Stimulated activated effector memory CD8-positive, alpha-beta T cell treated with anti-CD3 and anti-CD28 coated beads, Interleukin-12 subunit alpha, Interleukin-12 subunit beta, amount 100 ng/mL, for 72 hours (primary cell): Measurements from ENCODE around the gene HOXB7.

Experiments used
- ATAC-seq: fragments of 150-1000 bp; cut with Tn5 transposase; 2 replicates; pipeline ENCODE4 v1.10.0; 2021
- DNase-seq, 2 donors: peaks; one replicate each; pipeline ENCODE4 v3.0.0; 2021 to 2022; ENCODE audit warnings: low spot score in 2 of 2
- H3K27ac Mint-ChIP-seq: one replicate; pipeline ENCODE4 v1.8.0; 2022; ENCODE audit warnings: mild to moderate bottlenecking, mixed read lengths
- H3K36me3 Mint-ChIP-seq: one replicate; pipeline ENCODE4 v1.8.0; 2022; ENCODE audit warnings: mild to moderate bottlenecking, mixed read lengths
- H3K4me1 Mint-ChIP-seq: one replicate; pipeline ENCODE4 v1.8.0; 2022; ENCODE audit warnings: mixed read lengths
- H3K4me3 Mint-ChIP-seq: one replicate; pipeline ENCODE4 v1.8.0; 2022; ENCODE audit warnings: mild to moderate bottlenecking, mixed read lengths
- H3K9me3 Mint-ChIP-seq: one replicate; pipeline ENCODE4 v1.8.0; 2022; ENCODE audit warnings: mixed read lengths

Gene HOXB7

GRCh38 chr17:48608494-48608834 is 2.4 kb downstream of the HOXB7 start:
- Mint-ChIP-seq H3K36me3 (peaks cover 14% of the 10 kb centered on the region), H3K4me3 (peak overlapping the region; percentile 94), H3K4me1 (peaks cover 48% of the 10 kb centered on the region), H3K9me3 (no peaks in the 10 kb centered on the region), H3K27ac (no peak overlapping the region)
- no peak for ATAC-seq
- no peak for DNase-seq

- H3K9me3 Mint-ChIP-seq, result no peaks in the 10 kb centered on the region
- no peak overlapping the region for H3K4me3 Mint-ChIP-seq
- peaks cover 46% of the 10 kb centered on the region for H3K4me1 Mint-ChIP-seq
- DNase-seq (no peak), ATAC-seq (no peak)
- peaks cover 14% of the 10 kb centered on the region for H3K36me3 Mint-ChIP-seq
- no peak overlapping the region for H3K27ac Mint-ChIP-seq
These were observed 3.8 kb downstream of the HOXB7 start for GRCh38 chr17:48606892-48607614.

- peaks cover 44% of the 10 kb centered on the region for H3K4me1 Mint-ChIP-seq
- H3K4me3 Mint-ChIP-seq, result no peak overlapping the region
- ATAC-seq (no peak), DNase-seq (no peak)
- no peaks in the 10 kb centered on the region for H3K9me3 Mint-ChIP-seq
- no peak overlapping the region for H3K27ac Mint-ChIP-seq
- peaks cover 14% of the 10 kb centered on the region for H3K36me3 Mint-ChIP-seq
These were observed 4.6 kb downstream of the HOXB7 start for GRCh38 chr17:48605991-48606891.

- Mint-ChIP-seq H3K4me3 (no peak overlapping the region), H3K4me1 (peaks cover 38% of the 10 kb centered on the region), H3K36me3 (peaks cover 8% of the 10 kb centered on the region), H3K27ac (no peak overlapping the region), H3K9me3 (no peaks in the 10 kb centered on the region)
- ATAC-seq (no peak), DNase-seq (no peak)
These were observed 5.4 kb downstream of the HOXB7 start for GRCh38 chr17:48605409-48605919.

- no peak within 1 kb of the TSS for H3K27ac Mint-ChIP-seq
- DNase-seq (no peak), ATAC-seq (no peak)
- H3K4me3 Mint-ChIP-seq, result peak within 1 kb of the TSS; percentile 48
- H3K4me1 Mint-ChIP-seq, result peaks cover 38% of the 10 kb centered on the region
- no peaks in the 10 kb centered on the region for H3K9me3 Mint-ChIP-seq
- peaks cover 8% of the 10 kb centered on the region for H3K36me3 Mint-ChIP-seq
These were observed 6.0 kb downstream of the HOXB7 start, which contains the start of gene HOXB6 for GRCh38 chr17:48604770-48605329. TSS of gene HOXB6 (minus strand) at chr17:48604986. CDS start at chr17:48598150, 6,836 bp downstream.

- H3K9me3 Mint-ChIP-seq, result no peaks in the 10 kb centered on the region
These were observed 6.7 kb downstream of the HOXB7 start for GRCh38 chr17:48603959-48604769.

GRCh38 chr17:48601539-48602425 is 9.0 kb downstream of the HOXB7 start:
- H3K4me1 Mint-ChIP-seq, result peaks cover 49% of the 10 kb centered on the region
- ATAC-seq (no peak), DNase-seq (no peak)
- H3K36me3 Mint-ChIP-seq, result no peaks in the 10 kb centered on the region
- peak overlapping the region; percentile 55 for H3K4me3 Mint-ChIP-seq
- no peak overlapping the region for H3K27ac Mint-ChIP-seq
- no peaks in the 10 kb centered on the region for H3K9me3 Mint-ChIP-seq

More at GRCh38 chr17:48603959-48604769, 6.7 kb downstream of the HOXB7 start:
- Mint-ChIP-seq H3K36me3 (peaks cover 7% of the 10 kb centered on the region), H3K27ac (no peak overlapping the region), H3K4me3 (peak overlapping the region; percentile 48), H3K4me1 (peaks cover 38% of the 10 kb centered on the region)
- ATAC-seq, result no peak
- DNase-seq, result no peak

- ATAC-seq (no peak), DNase-seq (no peak)
- H3K27ac Mint-ChIP-seq, result no peak overlapping the region
- no peaks in the 10 kb centered on the region for H3K9me3 Mint-ChIP-seq
- no peaks in the 10 kb centered on the region for H3K36me3 Mint-ChIP-seq
- H3K4me3 Mint-ChIP-seq, result no peak overlapping the region
- peaks cover 55% of the 10 kb centered on the region for H3K4me1 Mint-ChIP-seq
These were observed 9.6 kb downstream of the HOXB7 start for GRCh38 chr17:48601207-48601538.

- DNase-seq, result no peak
These were observed 10.3 kb downstream of the HOXB7 start for GRCh38 chr17:48600244-48601098.

GRCh38 chr17:48599354-48599753 is 11.5 kb downstream of the HOXB7 start:
- peak overlapping the region; percentile 67 for H3K4me3 Mint-ChIP-seq
- DNase-seq, result no peak
- no peaks in the 10 kb centered on the region for H3K9me3 Mint-ChIP-seq
- no peaks in the 10 kb centered on the region for H3K36me3 Mint-ChIP-seq
- H3K4me1 Mint-ChIP-seq, result peaks cover 57% of the 10 kb centered on the region
- ATAC-seq, result no peak
- H3K27ac Mint-ChIP-seq, result no peak overlapping the region

More at GRCh38 chr17:48600244-48601098, 10.3 kb downstream of the HOXB7 start:
- H3K9me3 Mint-ChIP-seq, result no peaks in the 10 kb centered on the region
- H3K36me3 Mint-ChIP-seq, result no peaks in the 10 kb centered on the region
- H3K27ac Mint-ChIP-seq, result no peak overlapping the region
- peaks cover 58% of the 10 kb centered on the region for H3K4me1 Mint-ChIP-seq
- H3K4me3 Mint-ChIP-seq, result no peak overlapping the region
- ATAC-seq, result no peak

- peaks cover 56% of the 10 kb centered on the region for H3K4me1 Mint-ChIP-seq
- no peak for ATAC-seq
These were observed 12.1 kb downstream of the HOXB7 start for GRCh38 chr17:48598736-48599135.

GRCh38 chr17:48597778-48598631 is 12.8 kb downstream of the HOXB7 start:
- no peaks in the 10 kb centered on the region for H3K36me3 Mint-ChIP-seq
- DNase-seq (peak in 1 of 2 donors; percentile 77), ATAC-seq (peak; percentile 57)
- peak overlapping the region; percentile 75 for H3K27ac Mint-ChIP-seq
- peak overlapping the region; percentile 67 for H3K4me3 Mint-ChIP-seq
- H3K9me3 Mint-ChIP-seq, result no peaks in the 10 kb centered on the region
- peaks cover 55% of the 10 kb centered on the region for H3K4me1 Mint-ChIP-seq

More at GRCh38 chr17:48598736-48599135, 12.1 kb downstream of the HOXB7 start:
- peak overlapping the region; percentile 67 for H3K4me3 Mint-ChIP-seq
- no peaks in the 10 kb centered on the region for H3K9me3 Mint-ChIP-seq
- H3K27ac Mint-ChIP-seq, result no peak overlapping the region
- no peaks in the 10 kb centered on the region for H3K36me3 Mint-ChIP-seq
- DNase-seq, result no peak

GRCh38 chr17:48597528-48597777 is 13.4 kb downstream of the HOXB7 start:
- Mint-ChIP-seq H3K36me3 (no peaks in the 10 kb centered on the region), H3K4me1 (peaks cover 57% of the 10 kb centered on the region), H3K9me3 (no peaks in the 10 kb centered on the region), H3K27ac (peak overlapping the region; percentile 75), H3K4me3 (peak overlapping the region; percentile 67)
- DNase-seq (no peak), ATAC-seq (no peak)
